ENCODE results near the gene FBXO5. TPM values are rescaled to one million over a fixed set of nuclear protein-coding genes. Genes with fewer than 3 reads are reported as not detected.

The FBXO5 gene
- total and polyA plus RNA-seq, 9 of the 15 experiments (the other 6 are each of a cell fraction or from before 2014, with no cell fraction given) = 17.8 to 89.3 (median 62.9) TPM

DNA sequence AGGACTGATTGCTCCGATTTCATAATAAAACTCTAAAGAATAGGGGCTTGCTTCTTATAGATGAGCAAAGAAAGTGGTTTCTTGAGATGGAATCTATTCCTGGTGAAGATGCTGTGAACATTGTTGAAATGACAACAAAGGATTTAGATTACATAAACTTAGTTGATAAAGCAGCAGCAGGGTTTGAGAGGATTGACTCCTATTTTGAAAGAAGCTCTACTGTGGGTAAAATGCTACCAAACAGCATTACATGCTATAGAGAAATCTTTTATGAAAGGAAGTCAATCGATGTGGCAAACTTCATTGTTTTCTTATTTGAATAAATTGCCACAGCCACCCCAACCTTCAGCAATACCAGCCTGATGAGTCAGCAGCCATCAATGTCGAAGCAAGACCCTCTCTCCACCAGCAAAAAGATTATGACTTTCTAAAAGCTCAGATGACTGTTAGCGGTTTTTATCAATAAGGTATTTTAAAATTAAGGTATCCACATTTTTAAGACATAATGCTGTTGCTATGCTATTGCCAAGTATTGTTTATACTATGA lies 32.3 kb upstream of the FBXO5 start:
- WGBS (ENCODE audit: insufficient coverage, low coverage, missing lambda C conversion rate) = 7% methylated on average over 4 of the region's 4 CpGs
- Histone ChIP-seq H3K4me2 (ENCODE audit: insufficient read depth, low read length) (no peak overlapping the region), H3K27me3 (ENCODE audit: control insufficient read depth in 2 of 2, insufficient read depth in 2 of 2, low read length in 2 of 2) (no peaks in the 10 kb centered on the region), H3K79me2 (ENCODE audit: control insufficient read depth, insufficient read depth, low read length) (no peaks in the 10 kb centered on the region), H3K9me1 (ENCODE audit: control insufficient read depth, insufficient read depth, low read length) (no peaks in the 10 kb centered on the region), H4K20me1 (replicated peaks; ENCODE audit: control insufficient read depth, insufficient read depth, low read length) (no peaks in the 10 kb centered on the region), H3K4me1 (replicated peaks in 1 of 2; ENCODE audit: control insufficient read depth in 2 of 2, insufficient read depth in 2 of 2, low read length in 2 of 2) (peaks cover 0 to 4% of the 10 kb centered on the region in 2 experiments; a peak in 1 of 5 replicates), H3K4me3 (no peak overlapping the region), H3K27ac (ENCODE audit: extremely low read depth, low read depth, low read length) (no peak overlapping the region), H2AFZ (ENCODE audit: low read depth, low read length) (no peak overlapping the region), H3K9ac (ENCODE audit: insufficient read depth in 1 of 2, low read depth in 2 of 2, low read length in 2 of 2) (no peak overlapping the region), H3K9me3 (replicated peaks; ENCODE audit: control insufficient read depth, insufficient read depth, low read depth, low read length) (no peaks in the 10 kb centered on the region), H3K36me3 (ENCODE audit: control insufficient read depth, insufficient read depth, low read length) (no peaks in the 10 kb centered on the region)
- ATAC-seq (no peak), DNase-seq (ENCODE audit: extremely low read depth in 1 of 4, low spot score in 3 of 4) (no peak), FAIRE-seq (no peak)
- TF ChIP-seq ZNF507 (tag; conservative IDR thresholded peaks at IDR 0.05) (no peak), BRD9 (IDR thresholded peaks at IDR 0.05; ENCODE audit: low read depth, partially characterized antibody) (no peak), ZNF316 (IDR thresholded peaks at IDR 0.05) (peak; percentile 29), SIN3B (IDR thresholded peaks at IDR 0.05; ENCODE audit: low read depth) (no peak), TBL1XR1 (IDR thresholded peaks at IDR 0.05; ENCODE audit: low read length in 2 of 2) (no peak), C11orf30 (IDR thresholded peaks at IDR 0.05; ENCODE audit: low read depth) (peak; percentile 34; the same call in 1 of the 2 replicates), MYNN (IDR thresholded peaks at IDR 0.05) (peak; percentile 93), MYNN (CRISPR knock-in tag; IDR thresholded peaks at IDR 0.05) (no peak; the same call in 1 of the 2 replicates)
- no TSS peak for BruUV-seq (replicated peaks)
- ChIA-PET CTCF (ENCODE audit: low intra/inter-chr PET ratio) (no interaction called here), POLR2A (interaction anchor here (1.2 kb wide), 1 partner anchor 32 kb away, joined by 3 read pairs; the partner anchor contains the start of gene FBXO5)
- intact Hi-C loops (cut with micrococcal nuclease) (no loop called here), in situ Hi-C loops (cut with MboI) (no loop called here)
